GM18873 (cell line): Measurements from ENCODE around the gene MED27.

Experiments used
- ATAC-seq: cut with Tn5 transposase; IDR thresholded peaks from one replicate; pipeline ENCODE4 v1.9.1; 2021; ENCODE audit warnings: mild to moderate bottlenecking, moderate library complexity, moderate number of reproducible peaks; ENCODE audit not compliant: unreplicated experiment, low FRiP score

Gene MED27

GRCh38 chr9:131824953-131825495 lies 254.6 kb downstream of the MED27 start:
- no peak for ATAC-seq

- no peak for ATAC-seq
Observed at GRCh38 chr9:131824155-131824594, 255.5 kb downstream of the MED27 start.

DNA sequence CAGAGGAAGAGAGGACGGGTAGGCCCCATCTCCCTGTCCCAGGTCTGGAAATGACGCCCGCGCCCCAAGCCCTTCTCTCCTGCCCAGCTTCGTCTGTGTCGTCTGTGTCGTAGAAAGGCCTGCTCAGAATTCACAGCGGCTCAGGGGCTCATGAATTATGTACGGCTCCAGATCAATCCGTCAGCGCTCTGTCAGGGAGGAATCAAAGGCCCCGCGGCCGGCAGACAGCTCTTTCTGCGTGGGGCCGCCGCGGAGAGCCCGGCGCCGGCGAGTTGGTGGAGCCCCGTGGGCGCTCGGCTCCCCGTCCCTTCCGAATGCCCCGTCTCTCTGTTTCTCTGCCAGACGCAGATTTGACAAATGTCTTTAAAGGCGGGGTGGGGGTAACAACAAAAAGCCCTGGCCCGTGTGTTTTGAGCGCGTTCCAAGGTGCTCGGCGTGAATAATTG lies 255.9 kb downstream of the MED27 start:
- ATAC-seq = no peak

DNA sequence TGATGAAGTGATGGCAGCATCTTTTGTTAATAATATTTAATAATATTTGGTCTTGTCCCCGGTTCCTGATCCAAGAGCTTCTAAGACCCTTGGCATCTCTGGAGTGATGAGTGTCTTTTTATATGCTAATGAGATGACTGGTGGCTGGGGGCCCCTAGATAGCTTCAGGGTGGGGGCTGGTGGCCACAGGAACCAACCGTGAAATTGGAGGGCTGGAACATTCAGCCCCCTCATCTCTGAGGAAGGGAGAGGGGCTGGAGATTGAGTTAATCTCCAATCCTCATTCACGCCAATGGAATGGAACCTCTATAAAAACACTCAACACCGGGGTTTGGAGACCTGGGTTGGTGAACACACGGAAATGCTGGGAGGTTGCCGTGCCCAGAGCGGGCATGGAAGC lies 261.6 kb downstream of the MED27 start:
- ATAC-seq = no peak

GRCh38 chr9:131817627-131818026 lies 262.0 kb downstream of the MED27 start:
- no peak for ATAC-seq

DNA sequence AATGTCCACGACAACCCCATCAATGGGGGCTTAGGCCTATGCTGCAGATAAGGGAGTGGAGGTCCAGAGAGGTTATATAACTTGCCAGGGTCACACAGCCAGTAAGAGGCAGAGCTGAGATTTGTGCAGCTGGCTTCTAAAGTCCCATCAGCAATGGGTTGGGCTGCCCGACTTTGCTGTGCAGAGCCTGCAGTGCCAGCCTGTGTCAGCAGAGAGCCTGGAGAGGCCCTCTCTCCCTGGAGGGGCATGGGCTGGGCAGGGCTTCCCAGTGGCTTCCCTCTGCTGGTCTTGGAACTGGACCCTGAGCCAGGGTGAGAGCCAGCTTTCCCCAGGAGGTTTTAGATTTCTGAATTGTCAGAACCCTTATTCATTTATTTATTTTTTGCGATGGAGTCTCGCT lies 262.6 kb downstream of the MED27 start:
- ATAC-seq = no peak

DNA sequence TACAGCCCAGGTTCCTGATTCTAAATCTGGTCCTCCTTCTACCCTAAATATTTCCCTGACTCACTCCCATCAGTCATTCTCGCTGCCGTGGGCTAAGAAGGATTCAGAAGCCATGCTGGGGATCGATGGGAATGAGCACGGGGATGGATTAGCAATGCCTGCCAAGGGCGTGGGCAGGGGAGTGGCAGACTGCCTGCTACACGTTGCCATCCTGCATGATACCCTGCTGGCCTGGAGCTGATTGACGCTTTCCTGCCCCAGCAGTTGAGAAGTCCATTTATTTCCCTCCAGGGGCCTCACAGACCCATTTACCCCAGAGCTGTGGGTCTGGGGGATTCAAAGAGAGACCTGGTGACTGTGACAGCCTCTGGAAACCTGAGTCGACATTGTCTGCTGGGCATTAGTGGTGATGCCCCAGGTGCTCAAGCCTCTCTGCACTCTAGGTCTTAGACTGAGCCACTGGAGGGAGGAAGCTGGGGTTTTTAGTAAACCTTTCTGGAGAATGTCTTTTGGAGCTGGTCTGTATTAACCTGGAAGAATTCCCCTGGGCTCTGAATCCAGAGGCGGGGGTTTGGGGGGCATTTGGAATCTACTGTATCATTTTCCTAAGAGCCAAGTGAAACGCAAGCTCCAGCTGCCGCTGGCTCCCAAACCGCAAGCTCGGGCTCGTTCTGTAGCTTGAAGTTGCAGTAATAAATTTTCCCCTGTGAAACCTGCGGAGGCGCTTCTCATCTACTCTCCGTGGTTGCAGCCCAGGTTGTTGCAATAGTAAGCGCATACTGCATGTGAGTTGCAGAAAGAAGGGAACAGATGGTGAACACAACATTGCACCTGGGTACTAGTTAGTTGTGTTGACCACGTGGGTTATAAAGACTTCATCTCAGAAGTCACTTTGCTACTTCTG lies 263.4 kb downstream of the MED27 start:
- no peak for ATAC-seq

DNA sequence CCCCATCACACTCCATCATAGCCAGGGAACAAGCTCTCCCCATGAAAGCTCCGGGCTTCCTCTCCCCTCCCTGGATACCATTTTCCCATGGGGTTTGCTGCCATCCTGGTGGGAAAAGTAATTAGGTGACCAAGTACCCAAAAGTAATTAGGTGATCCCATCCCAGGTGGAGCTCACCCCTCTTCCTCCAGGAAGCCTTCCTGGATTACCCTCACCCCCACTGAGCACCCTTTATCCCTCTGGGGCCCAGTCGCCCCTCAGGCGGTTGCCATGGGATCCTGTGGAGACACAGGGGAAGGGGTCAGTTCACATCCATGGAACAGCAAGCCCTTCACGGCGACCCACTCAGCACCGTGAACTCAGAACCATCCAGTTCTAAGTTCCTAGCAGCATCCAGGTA lies 265.0 kb downstream of the MED27 start:
- ATAC-seq = no peak

GRCh38 chr9:131813116-131813515 lies 266.6 kb downstream of the MED27 start:
- ATAC-seq = no peak

DNA sequence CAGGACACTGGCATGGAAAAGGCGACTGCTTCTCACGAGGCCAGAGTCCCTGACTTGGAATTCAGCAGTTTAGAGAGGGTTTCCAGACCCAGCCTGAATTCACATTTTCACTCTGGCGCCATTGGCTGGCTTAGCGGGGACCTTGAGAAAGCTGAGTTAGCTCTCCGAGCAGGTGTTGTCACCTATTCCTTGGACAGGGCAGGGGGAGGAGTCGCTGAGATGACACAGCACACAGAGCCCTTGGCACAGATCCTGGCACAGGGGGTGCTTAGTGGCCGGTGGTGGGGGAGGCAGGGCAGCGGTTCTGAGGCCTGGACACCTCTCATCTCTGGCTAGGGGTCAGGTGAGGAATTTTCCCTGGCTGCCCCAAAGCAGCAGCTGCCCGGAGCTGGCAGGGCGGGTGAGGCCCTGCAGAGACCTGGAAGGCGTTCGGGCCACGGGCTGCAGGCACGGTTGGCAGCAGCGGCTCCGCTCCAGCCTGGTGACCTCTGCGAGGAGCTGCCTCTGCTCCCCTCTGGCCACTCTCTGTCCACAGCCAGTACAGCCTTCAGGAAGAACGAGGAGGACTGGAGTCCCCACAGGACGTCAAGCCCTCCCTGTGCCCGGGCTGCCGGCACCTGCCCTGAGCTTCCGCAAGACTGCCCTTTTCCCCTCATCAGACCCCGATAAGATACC lies 267.4 kb downstream of the MED27 start:
- no peak for ATAC-seq

DNA sequence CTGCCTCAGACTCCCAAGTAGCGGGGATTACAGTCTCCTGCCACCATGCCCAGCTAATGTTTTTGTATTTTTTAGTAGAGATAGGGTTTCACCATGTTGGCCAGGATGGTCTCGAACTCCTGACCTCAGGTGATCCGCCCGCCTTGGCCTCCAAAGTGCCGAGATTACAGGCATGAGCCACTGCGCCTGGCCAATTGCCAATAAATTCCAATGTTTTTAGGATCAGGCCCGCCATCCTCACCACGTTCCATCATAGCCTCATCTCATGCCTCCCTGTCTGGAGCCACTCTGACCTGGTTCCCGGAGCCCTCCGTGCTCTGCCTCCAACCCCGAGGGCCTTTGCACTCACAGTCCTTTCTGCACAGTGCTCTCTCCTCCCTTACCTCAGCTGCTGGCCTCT lies 268.3 kb downstream of the MED27 start:
- no peak for ATAC-seq

GRCh38 chr9:131810351-131811170 lies 269.1 kb downstream of the MED27 start:
- no peak for ATAC-seq
